Erythroblast (primary cell): ENCODE results near the gene CLTCL1.

ENCODE experiments used
- DNase-seq, 2 experiments: peaks; one replicate each; lab custom pipeline; 2025; lab: John Stamatoyannopoulos, UW
- GATA1 ChIP-seq: IDR thresholded peaks from 2 replicates; pipeline ENCODE4 v1.6.1; 2011; ENCODE audit warnings: low read depth, mild to moderate bottlenecking, control low read depth, low read length, moderate library complexity
- POLR2A ChIP-seq: IDR thresholded peaks from 2 replicates; pipeline ENCODE4 v1.6.1; 2011; ENCODE audit warnings: mild to moderate bottlenecking, low read length

CLTCL1 gene

DNA sequence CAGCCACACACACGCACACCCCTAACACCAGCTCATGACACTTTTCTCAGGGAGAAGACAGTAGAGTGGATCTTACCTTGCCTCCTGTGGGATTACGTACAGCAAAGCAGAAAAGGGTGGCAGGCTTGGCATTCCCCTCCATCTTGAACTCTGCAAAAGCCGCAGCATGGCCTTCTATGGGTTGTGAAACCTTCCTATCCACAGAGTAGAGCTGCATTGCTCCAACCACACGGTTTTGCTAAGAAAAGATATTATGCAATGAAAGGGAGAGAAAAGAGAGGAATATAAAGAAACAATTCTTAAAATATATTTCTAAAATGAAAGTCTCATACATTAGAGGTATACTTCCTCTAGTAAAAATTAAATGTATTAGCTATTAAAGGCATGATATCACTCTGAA lies 48.8 kb downstream of the CLTCL1 start:
- no peak for DNase-seq
- TF ChIP-seq GATA1 = no peak
- no peak for TF ChIP-seq POLR2A

DNA sequence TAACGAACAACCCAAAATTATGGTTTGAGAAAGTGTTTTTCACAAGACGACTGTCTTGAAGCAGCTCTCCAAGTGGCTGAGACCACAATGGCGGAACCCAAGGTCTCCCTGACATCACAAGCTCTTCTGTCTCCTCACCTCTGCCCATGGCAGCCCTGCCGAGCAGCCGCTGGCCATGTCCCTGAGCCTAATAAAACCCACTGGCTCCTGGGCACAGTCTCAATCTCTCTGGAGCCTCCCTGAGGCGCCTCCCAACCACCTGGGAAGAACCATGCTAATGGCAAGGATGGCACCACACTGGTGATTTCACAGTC lies 50.0 kb downstream of the CLTCL1 start:
- DNase-seq = no peak
- TF ChIP-seq POLR2A (no peak), GATA1 (no peak)

DNA sequence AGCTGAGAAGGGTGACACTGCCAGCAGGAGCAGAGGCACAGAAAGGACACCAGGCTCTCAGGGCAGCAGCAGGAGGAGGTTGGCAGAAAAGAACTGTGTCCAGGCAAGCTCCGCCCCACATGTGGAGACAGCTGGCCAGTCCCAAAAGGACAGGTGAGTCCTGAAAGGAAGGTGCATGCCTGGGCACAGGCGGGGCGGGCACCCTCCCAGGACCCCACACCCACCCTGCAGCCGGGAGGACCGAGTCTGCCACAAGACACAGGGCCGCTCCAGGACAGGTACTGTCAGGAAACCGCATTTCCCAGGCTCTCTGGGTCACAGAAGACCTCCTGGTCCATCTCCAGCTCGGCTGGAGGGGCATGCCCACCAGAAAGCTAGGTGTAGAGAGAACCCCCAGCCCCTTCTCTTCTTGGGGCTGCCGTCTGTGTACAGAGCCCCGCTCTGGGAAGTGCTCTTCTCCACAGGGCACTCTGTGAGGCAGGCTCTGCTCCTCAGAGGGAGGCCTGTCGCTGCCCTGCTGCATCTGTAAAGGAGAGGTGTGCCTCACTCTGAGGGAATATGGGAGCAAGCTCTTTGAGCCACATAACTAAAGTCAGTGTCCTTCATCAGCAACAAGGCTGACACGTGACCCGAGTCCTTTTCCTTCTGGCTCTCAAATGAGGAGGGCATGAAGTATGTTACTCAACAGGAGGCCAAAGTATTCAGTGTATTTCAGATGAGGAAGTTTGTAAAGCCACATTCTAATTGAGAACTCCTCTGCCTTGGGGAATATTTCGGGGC lies 50.5 kb downstream of the CLTCL1 start:
- TF ChIP-seq POLR2A (no peak), GATA1 (no peak)
- no peak for DNase-seq

DNA sequence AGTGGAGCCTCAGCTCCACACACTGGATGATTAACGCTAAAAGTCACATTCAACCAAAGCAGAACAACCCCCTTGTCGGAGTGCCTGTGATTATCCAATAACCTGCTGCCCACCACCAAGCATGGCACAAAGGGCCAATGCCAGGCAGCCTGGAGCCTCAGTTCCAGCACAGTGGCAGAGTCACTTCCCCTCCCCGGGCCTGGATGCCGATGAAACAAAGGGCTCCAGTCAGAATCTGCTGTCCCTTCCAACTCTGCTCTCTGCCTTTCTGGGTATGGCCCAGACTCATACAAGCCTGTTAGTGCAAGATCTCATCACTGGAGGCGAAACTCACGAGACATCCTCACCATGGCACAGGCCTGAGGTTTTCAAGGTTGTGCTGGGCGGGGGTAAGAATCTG lies 52.1 kb downstream of the CLTCL1 start:
- no peak for DNase-seq
- TF ChIP-seq GATA1 = no peak
- TF ChIP-seq POLR2A = no peak

DNA sequence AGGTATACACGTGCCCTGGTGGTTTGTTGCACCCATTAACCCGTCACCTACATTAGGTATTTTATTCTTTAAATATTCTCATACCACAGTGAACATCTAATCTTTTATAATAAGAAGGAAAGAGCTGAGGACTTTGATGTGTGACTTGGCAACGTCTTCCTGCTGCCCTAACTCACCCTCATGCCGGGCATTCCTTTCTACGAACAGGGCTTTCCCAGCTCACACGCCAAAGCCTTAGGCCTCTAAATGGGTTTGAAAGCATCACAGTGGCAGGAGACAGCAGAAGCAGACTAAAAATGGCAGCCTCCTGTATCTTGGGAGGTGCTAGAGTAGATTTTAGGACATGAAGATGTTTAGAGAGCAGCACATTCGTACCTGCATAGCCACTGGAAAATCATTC lies 52.6 kb downstream of the CLTCL1 start:
- no peak for DNase-seq
- TF ChIP-seq POLR2A (no peak), GATA1 (no peak)

DNA sequence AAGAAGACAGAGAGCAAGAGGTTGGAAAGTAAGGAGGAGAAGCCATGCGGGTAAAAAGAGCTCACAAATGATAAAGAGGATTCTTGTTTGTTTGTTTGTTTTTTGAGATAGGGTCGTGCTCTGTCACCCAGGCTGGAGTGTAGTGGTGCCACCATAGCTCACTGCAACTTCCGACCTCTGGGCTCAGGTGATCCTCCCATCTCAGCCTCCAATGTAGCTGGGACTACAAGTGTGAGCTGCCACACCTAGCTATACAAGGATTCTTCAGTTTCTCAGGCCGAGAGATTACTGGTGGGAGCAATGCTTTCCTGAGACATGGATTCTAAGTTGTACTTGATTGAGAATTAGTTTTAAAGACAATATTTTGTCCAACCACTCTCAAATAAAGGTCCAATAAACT lies 55.6 kb downstream of the CLTCL1 start:
- TF ChIP-seq POLR2A = no peak
- TF ChIP-seq GATA1 = no peak
- DNase-seq = no peak

DNA sequence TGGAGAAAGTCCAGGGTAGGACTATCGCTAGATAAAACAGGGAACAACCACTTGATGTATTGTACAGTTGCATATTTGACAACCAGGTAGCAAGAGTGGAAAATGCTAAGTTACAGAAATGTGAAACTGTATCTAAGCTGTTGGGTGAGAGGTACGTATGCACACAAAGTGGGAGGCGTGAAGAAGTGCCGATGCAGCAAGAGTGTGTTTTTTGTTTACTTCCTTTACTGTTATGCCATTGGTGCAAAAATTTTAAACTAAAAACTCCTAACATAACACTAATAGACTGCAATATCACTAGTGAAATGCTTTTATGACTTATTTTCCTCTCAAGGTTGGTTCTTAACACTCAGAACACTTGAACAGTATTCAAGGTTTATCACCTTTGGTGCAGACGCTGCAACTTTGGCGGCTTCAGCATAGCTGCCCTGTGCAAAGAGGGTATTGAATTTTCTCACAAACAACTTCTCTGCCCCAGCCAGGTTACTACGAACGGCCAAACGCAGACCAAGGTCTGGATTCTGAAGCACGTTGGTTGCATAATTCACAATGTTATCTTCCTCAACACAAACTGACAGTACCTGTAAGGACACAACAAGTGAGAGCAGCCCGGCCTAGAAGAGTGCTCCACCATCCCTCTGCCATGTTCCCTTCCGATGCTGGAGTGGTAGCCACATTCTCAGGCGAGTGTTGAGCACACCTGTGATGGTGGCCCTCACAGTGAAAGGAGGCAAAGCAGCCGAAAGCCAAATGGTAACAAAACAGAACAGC lies 57.2 kb downstream of the CLTCL1 start:
- DNase-seq = no peak
- TF ChIP-seq POLR2A (no peak), GATA1 (no peak)

DNA sequence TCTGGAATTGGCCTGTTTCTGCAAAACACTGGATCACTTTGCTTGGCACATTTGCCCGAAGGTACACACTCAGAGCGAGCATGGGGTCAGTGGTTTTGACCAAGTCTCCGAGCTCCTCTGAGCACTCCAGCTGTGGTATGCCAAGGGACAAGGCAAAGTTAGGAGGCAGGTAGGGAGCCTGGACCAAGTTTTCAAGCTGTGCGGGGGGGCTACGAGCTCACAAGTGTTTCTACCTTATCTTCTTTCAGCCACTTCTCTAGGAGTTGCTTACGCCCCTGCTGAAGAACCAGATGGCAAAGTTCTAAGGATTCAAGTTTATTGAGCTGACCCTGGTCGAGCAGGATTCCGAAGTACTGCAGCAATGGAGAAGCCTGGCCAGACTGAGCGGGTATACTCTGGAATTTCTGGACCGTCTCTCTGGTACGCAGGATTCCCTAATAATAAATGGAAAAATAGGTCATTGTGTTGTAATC lies 58.3 kb downstream of the CLTCL1 start:
- no peak for DNase-seq
- TF ChIP-seq POLR2A (no peak), GATA1 (no peak)

DNA sequence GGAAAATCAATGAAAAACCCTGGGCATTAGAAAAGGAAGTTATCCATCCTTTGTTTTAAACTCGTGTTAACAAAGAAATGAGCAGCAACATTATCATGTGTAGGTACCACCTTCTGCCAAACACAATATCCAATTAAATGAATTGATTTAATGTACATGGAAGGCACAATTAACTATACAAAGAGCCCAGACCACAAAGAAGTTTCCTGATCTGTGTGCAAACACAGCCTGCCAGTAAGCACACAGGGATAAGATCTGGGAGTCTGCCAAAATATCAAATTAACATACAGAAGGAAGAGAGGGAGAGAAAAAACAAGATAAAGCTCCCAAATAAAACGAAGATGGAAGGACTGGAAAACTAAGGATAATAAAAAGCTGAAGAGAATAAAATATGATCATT lies 58.9 kb downstream of the CLTCL1 start:
- no peak for TF ChIP-seq GATA1
- TF ChIP-seq POLR2A = no peak
- DNase-seq = no peak

DNA sequence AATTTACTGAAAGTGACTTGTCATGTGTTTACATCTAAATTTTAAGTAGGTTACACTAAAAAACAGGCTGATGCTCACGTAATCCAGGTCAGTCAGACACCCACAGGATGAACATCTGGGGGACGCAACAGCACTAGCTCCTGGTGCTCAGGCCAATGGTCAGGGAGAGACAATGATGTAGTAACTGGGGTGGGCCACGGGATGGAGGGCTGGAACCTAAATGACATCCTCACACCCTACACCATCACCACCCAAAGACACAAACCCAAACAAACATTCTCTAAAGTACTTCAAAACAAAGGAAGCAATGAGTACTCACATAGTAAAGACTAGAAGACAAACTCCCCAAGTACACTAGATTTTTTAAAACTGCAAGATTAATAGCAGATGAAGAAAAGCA lies 59.5 kb downstream of the CLTCL1 start:
- DNase-seq = no peak
- TF ChIP-seq POLR2A (no peak), GATA1 (no peak)

DNA sequence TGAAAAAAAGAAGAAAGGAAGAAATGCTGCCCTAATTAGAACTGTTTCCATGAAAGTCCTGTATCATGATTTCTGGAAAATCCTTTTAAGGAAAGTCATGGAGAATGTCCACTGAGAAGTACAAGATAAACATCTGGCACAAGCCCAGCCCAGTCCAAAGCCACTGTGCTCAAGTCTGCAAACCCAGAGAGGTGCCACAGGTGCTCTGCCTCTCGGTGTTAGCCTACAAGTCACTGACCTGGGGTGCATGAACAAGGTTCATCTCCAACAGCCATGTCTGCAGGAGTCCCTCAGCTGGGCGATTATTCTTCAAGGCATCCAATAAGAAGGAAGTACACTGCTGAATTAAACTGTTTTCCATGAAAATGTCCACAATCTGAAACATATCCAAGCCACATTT lies 61.9 kb downstream of the CLTCL1 start:
- TF ChIP-seq GATA1 (no peak), POLR2A (no peak)
- DNase-seq = no peak

DNA sequence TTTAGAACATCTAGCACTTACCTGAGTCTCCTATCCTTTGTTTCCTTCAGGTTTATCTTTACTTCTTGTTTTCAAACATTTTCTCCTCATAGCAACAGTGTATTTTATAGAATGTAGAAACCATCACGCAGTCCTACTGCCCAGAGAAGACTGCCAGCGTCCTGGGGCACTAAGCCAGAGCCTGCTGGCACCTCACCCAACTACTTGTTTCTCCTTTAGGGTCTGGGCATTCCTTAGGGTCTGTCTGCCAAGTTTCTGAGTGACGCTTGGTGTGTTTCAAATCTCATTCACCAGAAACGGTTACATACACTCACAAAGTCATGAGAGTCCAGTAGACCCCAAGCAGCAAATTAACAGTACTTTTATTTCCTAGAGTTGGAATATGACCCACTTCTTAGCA lies 63.3 kb downstream of the CLTCL1 start:
- no peak for DNase-seq
- TF ChIP-seq POLR2A (no peak), GATA1 (no peak)

DNA sequence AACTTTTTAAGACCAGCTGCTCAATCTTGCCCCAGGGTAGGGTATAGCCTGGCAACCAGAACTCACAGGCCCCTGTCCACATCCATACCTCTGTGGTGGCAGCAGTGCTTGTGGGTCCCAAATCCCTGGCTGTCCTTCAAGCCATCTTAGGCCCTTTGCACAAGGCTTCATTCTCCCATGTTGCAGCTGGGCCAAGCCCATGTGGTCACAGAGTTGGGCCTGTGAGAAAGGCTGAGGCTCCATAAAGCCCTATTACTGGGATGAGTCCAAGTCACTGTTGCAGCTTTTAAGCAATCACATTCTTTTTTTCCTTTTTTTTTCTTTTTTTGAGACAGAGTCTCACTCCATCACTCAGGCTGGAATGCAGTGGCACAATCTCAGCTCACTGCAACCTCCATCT lies 65.1 kb downstream of the CLTCL1 start:
- DNase-seq = no peak
- TF ChIP-seq GATA1 = no peak

DNA sequence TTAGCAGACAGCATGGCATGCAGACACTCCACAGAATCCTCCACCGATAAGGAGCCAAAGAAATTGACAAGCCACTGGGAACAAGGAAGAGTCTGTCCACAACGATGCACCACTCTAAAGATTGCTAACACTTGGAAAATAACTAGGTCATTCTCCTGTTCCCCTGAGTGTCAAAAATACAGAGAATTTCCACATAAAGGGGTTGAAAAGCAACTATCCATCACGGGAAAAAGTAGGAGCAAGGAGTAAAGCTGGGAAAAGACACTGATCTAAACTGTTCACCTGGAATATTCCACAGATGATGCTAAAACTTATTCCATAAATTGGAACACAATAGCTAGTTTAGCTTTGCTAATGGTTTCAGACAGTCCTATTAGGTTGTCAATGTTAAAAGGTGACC lies 66.0 kb downstream of the CLTCL1 start:
- no peak for TF ChIP-seq GATA1
- no peak for TF ChIP-seq POLR2A

More for the DNA sequence above, 66.0 kb downstream of the CLTCL1 start:
- DNase-seq = no peak
